Ascending aorta (tissue), 2 donors: ENCODE data around the gene OVCA2. TPM values are rescaled to one million over a fixed set of nuclear protein-coding genes. Genes with fewer than 3 reads are reported as not detected.

Experiments used
- DNase-seq, 2 donors: peaks; one replicate each; pipeline ENCODE4 v3.0.0-alpha.2; 2019; ENCODE audit warnings: low spot score in 2 of 2
- H3K27ac ChIP-seq, 2 donors: fragments of 200-600 bp; sonication (generic); one replicate each; pipeline ENCODE4 v1.5.1; 2016 to 2017; ENCODE audit warnings: mild to moderate bottlenecking in 1 of 2
- H3K27me3 ChIP-seq: fragments of 200-600 bp; sonication (generic); one replicate; pipeline ENCODE4 v1.5.1; 2017
- H3K36me3 ChIP-seq, 2 donors: fragments of 200-600 bp; sonication (generic); one replicate each; pipeline ENCODE4 v1.5.1; 2016
- H3K4me1 ChIP-seq, 2 donors: fragments of 200-600 bp; sonication (generic); one replicate each; pipeline ENCODE4 v1.5.1; 2016 to 2017; ENCODE audit warnings: mild to moderate bottlenecking in 1 of 2
- H3K4me3 ChIP-seq, 2 donors: fragments of 200-600 bp; sonication (generic); one replicate each; pipeline ENCODE4 v1.5.1; 2016 to 2017; ENCODE audit warnings: mild to moderate bottlenecking in 1 of 2
- H3K9me3 ChIP-seq, 2 donors: fragments of 200-600 bp; sonication (generic); one replicate each; pipeline ENCODE4 v1.5.1; 2016
- intact Hi-C: fragments of 100-400 bp; cut with DNase I; formaldehyde crosslinking; loops from one replicate; pipeline ENCODE4 v1.15.1; 2023
- total RNA-seq: library from RNA; depleted of rRNA; stranded (reverse); fragments of >200 nt; gene quantifications from one replicate; pipeline ENCODE4 v1.1.0, GENCODE V29; 2016
- TF ChIP-seq, protein P1 (sequence below), 3 experiments: fragments of 200-600 bp in 2 of 3; fragments of 450-650 bp in 1 of 3; sonication (generic) in 2 of 3; IDR thresholded peaks; one replicate each; pipeline ENCODE4 v1.5.1; 2016 to 2019; ENCODE audit warnings: antibody characterized with exemption in 3 of 3, mild to moderate bottlenecking in 1 of 3, moderate library complexity in 1 of 3

Gene OVCA2
- total RNA-seq, result 71.3 TPM

DNA sequence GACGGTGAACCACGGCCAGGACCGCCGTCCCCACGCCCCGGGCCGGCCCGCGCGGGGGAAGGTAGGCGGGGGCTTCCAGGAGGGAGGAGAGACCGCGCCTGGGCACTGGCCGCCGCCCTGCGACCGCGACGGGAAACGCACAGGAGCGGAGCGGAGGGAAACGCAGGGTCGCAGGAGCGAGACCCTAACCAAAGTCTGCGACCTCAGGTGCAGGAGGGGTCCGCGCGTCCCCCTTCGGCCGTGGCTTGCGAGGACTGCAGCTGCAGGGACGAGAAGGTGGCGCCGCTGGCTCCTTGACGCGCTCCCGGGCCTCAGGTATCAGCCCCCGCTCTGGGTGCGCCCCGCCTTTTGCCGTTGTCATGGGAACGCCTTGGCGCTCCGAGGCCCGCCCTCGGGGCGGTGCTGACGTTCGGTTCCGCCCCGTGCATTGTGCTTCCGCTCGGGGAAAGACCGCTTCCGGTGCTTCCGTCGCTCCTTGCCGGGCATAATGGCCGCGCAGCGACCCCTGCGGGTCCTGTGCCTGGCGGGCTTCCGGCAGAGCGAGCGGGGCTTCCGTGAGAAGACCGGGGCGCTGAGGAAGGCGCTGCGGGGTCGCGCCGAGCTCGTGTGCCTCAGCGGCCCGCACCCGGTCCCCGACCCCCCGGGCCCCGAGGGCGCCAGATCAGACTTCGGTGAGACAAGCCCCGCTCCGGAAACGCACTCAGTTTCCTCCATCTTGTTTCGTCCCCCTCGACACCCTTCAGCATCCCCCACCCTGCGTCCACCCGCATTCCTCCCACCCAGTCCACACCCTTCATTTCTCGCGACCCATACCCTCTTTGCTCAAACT is at the start of gene OVCA2:
TSS of gene OVCA2 (plus strand) at position 462 of the 829 bp plus-strand sequence. CDS start at position 488, 26 bp downstream.
- H3K36me3 ChIP-seq, result peaks cover 11 to 14% of the 10 kb centered on the region in 2 donors

GRCh38 chr17:1992541-1992940 is 49.3 kb upstream of the OVCA2 start:
- no peaks in the 10 kb centered on the region for H3K36me3 ChIP-seq
- no peak overlapping the region for H3K27ac ChIP-seq
- TF ChIP-seq, protein P1, sequence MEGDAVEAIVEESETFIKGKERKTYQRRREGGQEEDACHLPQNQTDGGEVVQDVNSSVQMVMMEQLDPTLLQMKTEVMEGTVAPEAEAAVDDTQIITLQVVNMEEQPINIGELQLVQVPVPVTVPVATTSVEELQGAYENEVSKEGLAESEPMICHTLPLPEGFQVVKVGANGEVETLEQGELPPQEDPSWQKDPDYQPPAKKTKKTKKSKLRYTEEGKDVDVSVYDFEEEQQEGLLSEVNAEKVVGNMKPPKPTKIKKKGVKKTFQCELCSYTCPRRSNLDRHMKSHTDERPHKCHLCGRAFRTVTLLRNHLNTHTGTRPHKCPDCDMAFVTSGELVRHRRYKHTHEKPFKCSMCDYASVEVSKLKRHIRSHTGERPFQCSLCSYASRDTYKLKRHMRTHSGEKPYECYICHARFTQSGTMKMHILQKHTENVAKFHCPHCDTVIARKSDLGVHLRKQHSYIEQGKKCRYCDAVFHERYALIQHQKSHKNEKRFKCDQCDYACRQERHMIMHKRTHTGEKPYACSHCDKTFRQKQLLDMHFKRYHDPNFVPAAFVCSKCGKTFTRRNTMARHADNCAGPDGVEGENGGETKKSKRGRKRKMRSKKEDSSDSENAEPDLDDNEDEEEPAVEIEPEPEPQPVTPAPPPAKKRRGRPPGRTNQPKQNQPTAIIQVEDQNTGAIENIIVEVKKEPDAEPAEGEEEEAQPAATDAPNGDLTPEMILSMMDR (IDR thresholded peaks at IDR 0.05), result no peak
- no peaks in the 10 kb centered on the region for H3K27me3 ChIP-seq
- no peaks in the 10 kb centered on the region for H3K9me3 ChIP-seq
- intact Hi-C loops, result no loop called here
- H3K4me3 ChIP-seq, result no peak overlapping the region
- DNase-seq, result no peak
- peaks cover under 1 to 4% of the 10 kb centered on the region in 2 donors for H3K4me1 ChIP-seq

More for the DNA sequence above, at the start of gene OVCA2:
- H3K4me1 ChIP-seq, result peaks cover 4 to 17% of the 10 kb centered on the region in 2 donors
- peak within 1 kb of the TSS; percentile 74 to 76 for H3K4me3 ChIP-seq
- no peaks in the 10 kb centered on the region for H3K27me3 ChIP-seq
- DNase-seq, result peak; percentile 71 to 96
- TF ChIP-seq, protein P1 (IDR thresholded peaks at IDR 0.05), result peak; percentile 47 to 61 (median 60)
- H3K9me3 ChIP-seq, result no peaks in the 10 kb centered on the region
- H3K27ac ChIP-seq, result peak within 1 kb of the TSS; percentile 81 to 90
- intact Hi-C loops, result loop anchor here (1.0 to 10.0 kb wide), 3 partner anchors 133 to 477 kb away; partner anchors contain the start of gene PITPNA

GRCh38 chr17:1994707-1995106 is 47.1 kb upstream of the OVCA2 start:
- Histone ChIP-seq H3K27me3 (no peaks in the 10 kb centered on the region), H3K4me1 (peaks cover 16% of the 10 kb centered on the region in 2 donors), H3K27ac (no peak overlapping the region), H3K36me3 (no peaks in the 10 kb centered on the region), H3K4me3 (no peak overlapping the region), H3K9me3 (no peaks in the 10 kb centered on the region)
- TF ChIP-seq, protein P1 (IDR thresholded peaks at IDR 0.05), result no peak
- no peak for DNase-seq
- intact Hi-C loops, result no loop called here

- Histone ChIP-seq H3K4me3 (no peak overlapping the region), H3K9me3 (no peaks in the 10 kb centered on the region), H3K36me3 (no peaks in the 10 kb centered on the region), H3K27me3 (no peaks in the 10 kb centered on the region), H3K27ac (no peak overlapping the region), H3K4me1 (peaks cover 20 to 22% of the 10 kb centered on the region in 2 donors)
- intact Hi-C loops, result no loop called here
- DNase-seq, result no peak
- TF ChIP-seq, protein P1 (IDR thresholded peaks at IDR 0.05), result no peak
Measured at GRCh38 chr17:1995321-1995892, 46.4 kb upstream of the OVCA2 start.

DNA sequence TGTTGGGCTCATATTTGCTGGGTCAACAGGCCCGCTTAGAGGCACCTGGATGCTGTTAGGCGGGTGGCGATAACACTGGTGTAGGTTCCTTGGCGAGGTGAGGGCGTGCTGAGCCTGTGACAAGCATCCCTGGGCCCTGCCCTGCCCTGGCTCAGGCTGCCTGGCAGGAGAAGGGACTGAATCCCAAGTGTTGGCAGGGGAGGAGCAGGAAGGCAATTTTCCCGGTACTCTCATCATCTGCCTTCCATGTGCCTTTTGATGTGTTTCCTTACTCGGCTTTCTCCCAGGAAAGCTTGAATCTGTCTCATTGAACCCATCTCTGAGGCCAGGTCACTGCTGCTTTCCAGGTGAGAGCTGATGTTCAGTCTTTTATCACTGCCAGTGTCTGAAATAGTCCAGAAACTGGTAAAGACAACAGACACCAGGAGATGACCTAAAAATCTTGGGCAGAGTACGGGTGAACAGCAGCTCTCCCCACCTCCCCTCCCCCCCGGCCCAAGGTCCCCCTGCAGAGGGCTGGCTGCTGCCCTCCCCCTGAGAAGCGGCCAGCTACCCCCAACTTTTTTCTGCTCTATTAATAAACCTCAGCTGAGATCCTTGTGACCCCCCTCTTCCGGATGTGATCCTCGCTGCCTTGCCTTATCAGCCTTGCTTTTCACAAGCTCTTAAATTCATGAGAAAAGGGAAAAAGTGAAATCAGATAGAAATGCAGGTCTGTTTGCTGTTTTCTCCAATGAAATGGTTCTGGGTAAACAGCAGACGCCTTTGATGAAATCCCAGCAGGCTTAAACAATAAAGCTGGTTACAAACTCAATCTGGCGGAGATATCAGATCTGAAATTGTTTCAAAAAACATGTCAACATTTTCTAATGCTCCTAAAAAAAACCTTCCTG is 45.7 kb upstream of the OVCA2 start:
- no peak overlapping the region for H3K27ac ChIP-seq
- H3K4me1 ChIP-seq, result peaks cover 20 to 22% of the 10 kb centered on the region in 2 donors
- TF ChIP-seq, protein P1 (IDR thresholded peaks at IDR 0.05), result no peak
- no peak overlapping the region for H3K4me3 ChIP-seq
- H3K27me3 ChIP-seq, result no peaks in the 10 kb centered on the region
- H3K36me3 ChIP-seq, result no peaks in the 10 kb centered on the region
- H3K9me3 ChIP-seq, result no peaks in the 10 kb centered on the region
- intact Hi-C loops, result no loop called here
- no peak for DNase-seq
